B cell (primary cell): ENCODE measurements around the gene LEPROT. TPM values are rescaled to one million over a fixed set of nuclear protein-coding genes. Genes with fewer than 3 reads are reported as not detected.

Source experiments
- ATAC-seq: fragments of 200-7000 bp; cut with Tn5 transposase; one replicate; pipeline ENCODE4 v1.10.0; 2021; ENCODE audit warnings: low read depth, mild to moderate bottlenecking, moderate number of reproducible peaks, moderate library complexity
- CTCF ChIA-PET: fragments of 350-600 bp; sonication (Branson Sonifier 250); formaldehyde crosslinking; loops from one replicate; lab custom pipeline; 2021; ENCODE audit warnings: antibody characterized with exemption, inconsistent platforms; lab: Charles Lee
- POLR2A ChIA-PET: fragments of 350-600 bp; sonication (Branson Sonifier 250); formaldehyde crosslinking; loops from one replicate; lab custom pipeline; 2021; ENCODE audit warnings: antibody characterized with exemption; lab: Charles Lee
- DNase-seq: peaks from one replicate; pipeline ENCODE4 v3.0.0; 2013
- H2AFZ ChIP-seq: 2 replicates; pipeline ENCODE4 v1.6.1; 2012; ENCODE audit warnings: mild to moderate bottlenecking, low read depth, low read length; ENCODE audit not compliant: insufficient read depth, poor library complexity, severe bottlenecking
- H3K27ac ChIP-seq, 2 donors: 1 replicate in 1 of 2; 2 replicates in 1 of 2; pipeline ENCODE4 v1.5.1; 2012 to 2013; ENCODE audit warnings: low read length in 2 of 2, mild to moderate bottlenecking in 2 of 2, moderate library complexity in 1 of 2
- H3K27me3 ChIP-seq, 4 experiments: fragments of 200-600 bp in 1 of 4; sonication (generic) in 1 of 4; replicated peaks in 1 of 4; 1 replicate in 2 of 4; 2 replicates in 2 of 4; pipeline versions ENCODE4 v1.6.1 to v1.7.0; 2013 to 2016; ENCODE audit warnings: low read length in 3 of 4, mild to moderate bottlenecking in 2 of 4, mixed read lengths in 1 of 4, moderate library complexity in 1 of 4; ENCODE audit not compliant: insufficient read depth in 4 of 4, control insufficient read depth in 3 of 4; ENCODE audit errors: control extremely low read depth in 1 of 4
- H3K36me3 ChIP-seq, 2 experiments: replicated peaks in 1 of 2; 1 replicate in 1 of 2; 2 replicates in 1 of 2; pipeline versions ENCODE4 v1.6.1 to v1.7.1; 2013; ENCODE audit warnings: low read length in 1 of 2; ENCODE audit not compliant: insufficient read depth in 2 of 2, control insufficient read depth in 1 of 2; ENCODE audit errors: control extremely low read depth in 1 of 2, extremely low read depth in 1 of 2
- H3K4me1 ChIP-seq, 2 donors: fragments of 200-600 bp in 1 of 2; sonication (generic) in 1 of 2; 1 replicate in 1 of 2; 2 replicates in 1 of 2; pipeline versions ENCODE4 v1.5.1 to v1.6.1; 2013 to 2017; ENCODE audit warnings: low read length in 2 of 2; ENCODE audit not compliant: control insufficient read depth in 2 of 2, insufficient read depth in 2 of 2
- H3K4me2 ChIP-seq: replicated peaks from 2 replicates; pipeline ENCODE3; 2012; ENCODE audit warnings: mild to moderate bottlenecking, low read depth, low read length; ENCODE audit not compliant: poor library complexity, severe bottlenecking
- H3K4me3 ChIP-seq, 5 experiments: fragments of 200-600 bp in 1 of 5; sonication (generic) in 1 of 5; 1 replicate in 3 of 5; 2 replicates in 2 of 5; pipeline versions ENCODE4 v1.5.1 to v1.7.0; 2011 to 2016; ENCODE audit warnings: low read length in 4 of 5, mild to moderate bottlenecking in 4 of 5, low read depth in 2 of 5, control low read depth in 1 of 5, moderate library complexity in 1 of 5; ENCODE audit not compliant: insufficient read depth in 1 of 5; ENCODE audit errors: control extremely low read depth in 1 of 5, extremely low read depth in 1 of 5
- H3K79me2 ChIP-seq: fragments of 200-600 bp; sonication (generic); one replicate; pipeline ENCODE4 v1.6.0; 2016; ENCODE audit warnings: low read length; ENCODE audit not compliant: control insufficient read depth, insufficient read depth
- H3K9ac ChIP-seq: fragments of 200-600 bp; sonication (generic); 2 replicates; pipeline ENCODE4 v1.6.1; 2017; ENCODE audit warnings: mild to moderate bottlenecking, low read length, moderate library complexity
- H3K9me3 ChIP-seq, 3 donors: one replicate each; pipeline versions ENCODE4 v1.6.1 to v1.7.1; 2013; ENCODE audit warnings: low read length in 2 of 3; ENCODE audit not compliant: control insufficient read depth in 2 of 3, insufficient read depth in 1 of 3; ENCODE audit errors: control extremely low read depth in 1 of 3
- H4K20me1 ChIP-seq: 2 replicates; pipeline ENCODE4 v1.6.0; 2012; ENCODE audit warnings: mild to moderate bottlenecking, low read length; ENCODE audit not compliant: insufficient read depth, control insufficient read depth, poor library complexity, severe bottlenecking
- H3K27ac Mint-ChIP-seq: one replicate; pipeline ENCODE4 v1.8.0; 2021; ENCODE audit warnings: mixed read lengths
- H3K27me3 Mint-ChIP-seq: one replicate; pipeline ENCODE4 v1.8.0; 2021; ENCODE audit warnings: mixed read lengths
- H3K4me1 Mint-ChIP-seq: one replicate; pipeline ENCODE4 v1.8.0; 2021; ENCODE audit warnings: mixed read lengths
- H3K4me3 Mint-ChIP-seq: one replicate; pipeline ENCODE4 v1.8.0; 2021; ENCODE audit warnings: mixed read lengths
- H3K9me3 Mint-ChIP-seq: one replicate; pipeline ENCODE4 v1.8.0; 2022; ENCODE audit warnings: mixed read lengths; ENCODE audit not compliant: insufficient read depth
- CTCF ChIP-seq: fragments of 200-600 bp; IDR thresholded peaks from one replicate; pipeline ENCODE4 v1.8.0; 2022; ENCODE audit warnings: antibody characterized with exemption, mild to moderate bottlenecking
- EZH2 ChIP-seq: IDR thresholded peaks from 2 replicates; pipeline ENCODE4 v1.6.1; 2012; ENCODE audit warnings: borderline replicate concordance, low read depth, mild to moderate bottlenecking, moderate library complexity, low read length; ENCODE audit not compliant: insufficient read depth, poor library complexity, severe bottlenecking
- WGBS: methylation state at CpG from one replicate; pipeline ENCODE4 v1.1.5; 2013; ENCODE audit warnings: missing lambda C conversion rate; ENCODE audit not compliant: insufficient coverage; 5-methylcytosine and 5-hydroxymethylcytosine counted together
- intact Hi-C: fragments of 100-400 bp; cut with micrococcal nuclease; formaldehyde crosslinking; loops from one replicate; pipeline ENCODE4 v1.10.0; 2022
- polyA plus RNA-seq: library from polyadenylated mRNA; depleted of rRNA; stranded (reverse); fragments of >200 nt; gene quantifications from 2 replicates; pipeline ENCODE4 v1.2.3, GENCODE V29; 2012
- total RNA-seq, 2 donors: library from RNA; stranded (reverse); fragments of 120-200 nt in 1 of 2; gene quantifications; 1 replicate in 1 of 2; 2 replicates in 1 of 2; pipeline versions ENCODE4 v1.2.3 to v1.2.4, GENCODE V29; 2013 to 2022

LEPROT gene
- total and polyA plus RNA-seq, 2 donors (not counting 1 experiment from before 2014, with no cell fraction given): 9.7 to 26.5 TPM

GRCh38 chr1:65429078-65429477 is 8.6 kb downstream of the LEPROT start:
- Histone ChIP-seq H3K27ac (no peak overlapping the region), H3K4me2 (no peak overlapping the region), H3K9ac (no peak overlapping the region), H3K4me3 (no peak overlapping the region), H3K79me2 (no peaks in the 10 kb centered on the region), H3K4me1 (no peaks in the 10 kb centered on the region), H3K27me3 (no peaks in the 10 kb centered on the region), H3K36me3 (peaks cover 0 to 13% of the 10 kb centered on the region in 2 experiments), H4K20me1 (no peaks in the 10 kb centered on the region), H2AFZ (no peak overlapping the region), H3K9me3 (no peaks in the 10 kb centered on the region)
- no peak for DNase-seq
- Mint-ChIP-seq H3K27me3 (no peaks in the 10 kb centered on the region), H3K9me3 (no peaks in the 10 kb centered on the region), H3K27ac (no peak overlapping the region), H3K4me1 (no peaks in the 10 kb centered on the region), H3K4me3 (no peak overlapping the region)
- CTCF ChIA-PET: interaction anchor here (1.1 to 1.5 kb wide), 3 partner anchors 9 to 1017 kb away, joined by 3 to 5 read pairs (median 3); partner anchors contain the start of genes LEPR and LEPROT
- intact Hi-C loops: loop anchor here (10.0 kb wide), 1 partner anchor 816 kb away; no protein-coding TSS in a partner anchor
- WGBS: 100% methylated on average over 2 of the region's 2 CpGs
- POLR2A ChIA-PET: interaction anchor here (0.7 kb wide), 1 partner anchor 976 kb away, joined by 3 read pairs; no protein-coding TSS in a partner anchor
- TF ChIP-seq EZH2 (no peak), CTCF (no peak)
- no peak for ATAC-seq

- no peak overlapping the region for H3K27ac ChIP-seq
- H3K79me2 ChIP-seq: no peaks in the 10 kb centered on the region
- no peaks in the 10 kb centered on the region for H3K27me3 ChIP-seq
- no peak for ATAC-seq
- no peak overlapping the region for H3K4me2 ChIP-seq
- H3K27ac Mint-ChIP-seq: no peak overlapping the region
- H3K9me3 Mint-ChIP-seq: no peaks in the 10 kb centered on the region
- CTCF ChIA-PET: interaction anchor here (0.8 to 2.5 kb wide), 4 partner anchors 10 to 1017 kb away, joined by 3 to 15 read pairs (median 3); partner anchors contain the start of genes LEPR and LEPROT
- no peak overlapping the region for H3K4me3 Mint-ChIP-seq
- TF ChIP-seq EZH2: no peak
- H3K4me3 ChIP-seq: no peak overlapping the region
- WGBS: 91% methylated on average over 5 of the region's 7 CpGs
- no peaks in the 10 kb centered on the region for H3K27me3 Mint-ChIP-seq
- H3K36me3 ChIP-seq: peaks cover 1 to 13% of the 10 kb centered on the region in 2 experiments
- no peak overlapping the region for H3K9ac ChIP-seq
- H4K20me1 ChIP-seq: no peaks in the 10 kb centered on the region
- POLR2A ChIA-PET: no interaction called here
- intact Hi-C loops: loop anchor here (5.0 to 10.0 kb wide), 2 partner anchors 815 to 1017 kb away; no protein-coding TSS in a partner anchor
- H2AFZ ChIP-seq: no peak overlapping the region
- no peak for DNase-seq
- no peaks in the 10 kb centered on the region for H3K4me1 ChIP-seq
- H3K9me3 ChIP-seq: no peaks in the 10 kb centered on the region
- H3K4me1 Mint-ChIP-seq: no peaks in the 10 kb centered on the region
Observed at GRCh38 chr1:65429806-65430205, 9.3 kb downstream of the LEPROT start.
